ENCODE measurements around the gene OR6C74.
A peak's percentile ranks its signal among the peaks of the same experiment; 100 is the strongest.

The OR6C74 gene

DNA sequence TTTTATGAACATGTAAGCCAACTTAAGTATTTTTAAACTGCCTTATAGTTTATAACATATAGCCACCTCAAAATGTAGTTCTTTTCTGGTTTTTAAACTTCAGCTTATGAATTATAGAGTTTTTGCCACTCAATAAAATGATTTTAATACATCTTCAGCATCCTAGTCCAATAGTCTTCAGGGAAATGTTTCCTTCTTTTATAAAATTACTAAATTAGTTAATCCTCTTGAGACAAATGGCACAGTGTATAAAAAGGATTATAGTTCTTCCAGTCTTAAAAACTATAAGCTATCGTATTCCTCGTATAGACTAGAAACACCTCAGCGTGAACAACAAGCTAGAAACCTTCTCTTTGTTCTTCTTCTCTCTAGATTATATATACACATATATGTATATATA, at the start of gene OR6C74:
OR6C74 (plus strand) TSS at position 301 of the 400 bp plus-strand sequence. CDS start 2,679 bp downstream, outside the sequence.
- DNase-seq (no peak), ATAC-seq (no peak)

DNA sequence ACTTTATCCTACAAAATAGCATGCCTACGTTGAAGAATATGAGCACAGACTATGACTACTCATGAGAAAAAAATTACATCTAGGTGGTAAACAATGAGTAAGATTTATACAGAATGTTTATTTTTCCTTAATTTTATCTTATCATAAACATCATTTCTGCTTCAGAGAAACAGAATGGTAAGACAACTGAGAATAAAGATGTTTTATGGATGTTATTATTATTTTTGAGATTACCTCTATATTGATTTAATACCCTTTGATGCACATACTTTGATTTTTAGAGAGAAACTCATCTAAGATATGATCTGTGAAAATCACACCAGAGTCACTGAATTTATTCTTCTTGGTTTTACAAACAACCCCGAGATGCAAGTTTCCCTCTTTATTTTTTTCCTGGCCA, 23.7 kb upstream of the OR6C74 start, which contains the start of gene OR10A7:
OR10A7 (plus strand) TSS at position 301 of the 400 bp plus-strand sequence; CDS start at position 301, 0 bp downstream.
- DNase-seq (no peak), ATAC-seq (no peak)

- DNase-seq (no peak), ATAC-seq (peak; percentile 52)
Measured at GRCh38 chr12:55226523-55226922, 17.9 kb upstream of the OR6C74 start.

DNA sequence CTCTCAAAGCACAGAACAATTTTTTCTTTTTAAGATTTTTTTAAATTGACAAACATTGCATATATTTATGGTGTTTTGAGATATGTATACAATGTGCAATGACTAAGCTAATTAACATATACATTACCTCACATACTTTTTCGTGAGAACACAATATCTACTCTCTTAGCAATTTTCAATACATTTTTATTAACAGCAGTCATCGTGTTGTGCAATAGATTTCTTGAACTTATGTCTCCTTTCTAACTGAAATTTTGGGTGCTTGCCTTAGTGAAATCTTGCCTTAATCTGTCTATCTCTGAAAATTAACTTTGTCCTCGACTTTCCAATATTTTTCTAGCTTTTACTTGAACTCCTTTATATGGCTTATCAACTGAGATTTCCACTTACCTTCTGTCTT, 16.8 kb upstream of the OR6C74 start:
- no peak for ATAC-seq
- no peak for DNase-seq

- ATAC-seq = no peak
- no peak for DNase-seq
Measured at GRCh38 chr12:55246159-55246558, 1.8 kb downstream of the OR6C74 start.

GRCh38 chr12:55250944-55251343, 6.5 kb downstream of the OR6C74 start:
- ATAC-seq (no peak), DNase-seq (no peak)

DNA sequence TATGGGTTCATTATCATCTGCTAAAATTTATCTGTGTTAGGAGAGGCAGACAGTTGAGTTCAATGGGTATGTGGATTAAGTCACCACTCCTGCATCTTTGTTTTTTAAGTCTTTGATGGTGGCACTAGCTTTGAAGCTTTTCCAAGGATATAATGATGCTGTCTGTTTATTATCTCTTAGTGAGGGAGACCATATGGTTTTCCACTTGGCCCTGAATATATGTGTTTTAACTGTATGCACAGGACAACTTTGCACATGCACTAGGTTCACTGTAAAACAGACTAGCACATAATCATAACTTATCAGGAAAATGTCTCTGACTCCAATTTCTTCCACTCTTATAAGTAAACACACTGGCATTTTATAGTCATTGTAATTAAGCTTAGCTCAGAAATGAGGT, 8.9 kb downstream of the OR6C74 start:
- no peak for ATAC-seq
- no peak for DNase-seq

GRCh38 chr12:55256831-55257230, 12.4 kb downstream of the OR6C74 start:
- no peak for DNase-seq
- ATAC-seq = no peak

GRCh38 chr12:55258303-55258702, 13.9 kb downstream of the OR6C74 start:
- ATAC-seq = no peak
- DNase-seq = no peak

DNA sequence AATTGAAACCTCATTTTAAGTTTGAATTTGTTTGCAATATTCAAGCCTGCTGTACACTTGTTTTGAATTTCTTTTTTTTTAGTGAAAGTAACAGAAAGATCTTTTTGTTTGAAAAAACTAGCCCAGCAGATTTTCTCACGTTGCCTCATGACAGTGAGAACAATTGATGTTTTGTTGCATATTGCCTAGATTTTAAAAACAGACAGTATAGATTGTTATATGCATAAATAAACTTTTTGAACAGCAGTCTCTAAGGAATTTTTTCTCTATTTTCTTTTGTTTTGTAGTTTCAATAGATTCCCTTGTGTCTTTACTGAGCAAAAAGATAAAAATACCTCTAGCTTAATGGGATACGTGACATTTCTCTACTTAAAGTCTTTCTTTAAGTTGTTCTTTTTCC, 36.6 kb downstream of the OR6C74 start:
- DNase-seq (no peak), ATAC-seq (no peak)

DNA sequence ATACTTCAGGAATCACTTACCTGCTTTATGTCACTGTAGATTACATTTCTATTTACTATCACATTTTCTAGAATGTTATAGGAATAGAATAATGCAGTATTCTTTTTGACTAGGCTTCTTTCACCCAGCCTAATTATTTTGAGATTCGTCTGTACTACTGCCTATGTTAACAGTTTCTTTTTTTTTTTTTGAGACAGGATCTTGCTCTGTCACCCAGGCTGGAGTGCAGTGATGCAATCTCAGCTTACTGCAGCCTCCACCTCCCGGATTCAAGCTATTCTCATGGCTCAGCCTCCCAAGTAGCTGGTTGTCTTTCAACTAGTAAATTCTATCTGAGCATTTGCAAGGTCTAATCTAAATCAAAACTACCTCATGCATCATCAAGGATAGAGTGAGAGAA, 45.6 kb downstream of the OR6C74 start:
- ATAC-seq (no peak), DNase-seq (no peak)

Measured in stimulated activated naive CD8-positive, alpha-beta T cell treated with anti-CD3 and anti-CD28 coated beads, Interleukin-15, Interleukin-2, amounts not matched to agents 100 U/mL and 50 U/mL, for 24 hours (primary cell).